H1 (cell line): ENCODE results near the gene GPER1. TPM values are rescaled to one million over a fixed set of nuclear protein-coding genes. Genes with fewer than 3 reads are reported as not detected.

Experiments
- CTCF ChIA-PET: fragments of 300-600 bp; sonication (Branson Sonifier 250); formaldehyde crosslinking; loops from one replicate; lab custom pipeline; 2021; ENCODE audit not compliant: partially characterized antibody; lab: Charles Lee
- POLR2A ChIA-PET: fragments of 300-600 bp; sonication (Branson Sonifier 250); formaldehyde crosslinking; loops from one replicate; lab custom pipeline; 2021; ENCODE audit warnings: inconsistent platforms; ENCODE audit not compliant: partially characterized antibody; lab: Charles Lee
- DNase-seq, 2 experiments: peaks; one replicate each; pipeline versions ENCODE4 v3.0.0 to v3.0.0-alpha.2; 2010 to 2022; ENCODE audit warnings: low spot score in 2 of 2, low read depth in 1 of 2, mixed read lengths in 1 of 2
- FAIRE-seq: peaks from 2 replicates; lab custom pipeline; 2011; peaks lifted over from hg19 to GRCh38; lab: Jason Lieb, UNC
- H2AFZ ChIP-seq: 2 replicates; pipeline ENCODE4 v1.8.1; 2012; ENCODE audit warnings: low read length, inconsistent platforms
- H2AK5ac ChIP-seq: 2 replicates; pipeline ENCODE4 v1.6.1; 2013; ENCODE audit warnings: low read depth, low read length
- H2BK120ac ChIP-seq: replicated peaks from 2 replicates; pipeline ENCODE3; 2013; ENCODE audit warnings: low read depth, low read length, inconsistent platforms
- H2BK12ac ChIP-seq: 2 replicates; pipeline ENCODE4 v1.6.1; 2013; ENCODE audit warnings: low read depth, low read length
- H2BK15ac ChIP-seq: 2 replicates; pipeline ENCODE4 v1.6.1; 2013; ENCODE audit warnings: low read length
- H2BK20ac ChIP-seq: 2 replicates; pipeline ENCODE4 v1.6.1; 2013; ENCODE audit warnings: low read length
- H2BK5ac ChIP-seq: 2 replicates; pipeline ENCODE4 v1.6.1; 2013; ENCODE audit warnings: low read depth, low read length
- H3K14ac ChIP-seq: 2 replicates; pipeline ENCODE4 v1.6.1; 2013; ENCODE audit warnings: inconsistent platforms; ENCODE audit not compliant: insufficient read length
- H3K18ac ChIP-seq: 2 replicates; pipeline ENCODE4 v1.6.1; 2013; ENCODE audit warnings: low read length; ENCODE audit errors: extremely low read depth
- H3K23ac ChIP-seq: 2 replicates; pipeline ENCODE4 v1.6.1; 2013; ENCODE audit warnings: inconsistent platforms; ENCODE audit not compliant: insufficient read length
- H3K23me2 ChIP-seq: 2 replicates; pipeline ENCODE4 v1.6.1; 2013; ENCODE audit warnings: low read depth, low read length
- H3K27ac ChIP-seq: 2 replicates; pipeline ENCODE4 v1.6.1; 2011; ENCODE audit warnings: low read depth, low read length, inconsistent platforms
- H3K27me3 ChIP-seq, 4 experiments: replicated peaks in 1 of 4; 1 replicate in 1 of 4; 2 replicates in 3 of 4; pipeline versions ENCODE4 v1.6.1 to v1.8.1; 2011 to 2013; ENCODE audit warnings: low read length in 3 of 4, mild to moderate bottlenecking in 3 of 4, inconsistent platforms in 2 of 4, mixed read lengths in 2 of 4, moderate library complexity in 1 of 4; ENCODE audit not compliant: control insufficient read depth in 3 of 4, insufficient read depth in 3 of 4; ENCODE audit errors: extremely low read depth in 1 of 4
- H3K36me3 ChIP-seq, 4 experiments: 2 replicates each; pipeline versions ENCODE4 v1.6.1 to v1.8.1; 2011 to 2013; ENCODE audit warnings: mild to moderate bottlenecking in 4 of 4, low read length in 3 of 4, moderate library complexity in 2 of 4, control low read depth in 1 of 4, inconsistent platforms in 1 of 4; ENCODE audit not compliant: insufficient read depth in 4 of 4, control insufficient read depth in 2 of 4
- H3K4ac ChIP-seq: replicated peaks from 2 replicates; pipeline ENCODE3; 2013; ENCODE audit warnings: low read length, low read depth, mixed read lengths, inconsistent platforms; ENCODE audit not compliant: insufficient read length
- H3K4me1 ChIP-seq, 4 experiments: replicated peaks in 1 of 4; 1 replicate in 1 of 4; 2 replicates in 3 of 4; pipeline versions ENCODE4 v1.6.1 to v1.8.1; 2011 to 2013; ENCODE audit warnings: low read length in 3 of 4, inconsistent platforms in 2 of 4, mixed read lengths in 1 of 4; ENCODE audit not compliant: insufficient read depth in 4 of 4, control insufficient read depth in 3 of 4
- H3K4me2 ChIP-seq, 2 experiments: 2 replicates each; pipeline versions ENCODE4 v1.6.1 to v1.8.1; 2011 to 2013; ENCODE audit warnings: low read depth in 2 of 2, low read length in 2 of 2, control low read depth in 1 of 2, inconsistent platforms in 1 of 2, mild to moderate bottlenecking in 1 of 2; ENCODE audit not compliant: insufficient read depth in 1 of 2
- H3K4me3 ChIP-seq, 4 experiments: fragments of 200-600, 300-600 bp in 1 of 4; sonication (generic), shearing (Covaris generic), sonication (Bioruptor Twin) in 1 of 4; 2 replicates each; pipeline versions ENCODE4 v1.5.1 to v1.8.1; 2011 to 2016; ENCODE audit warnings: low read length in 4 of 4, low read depth in 3 of 4, control low read depth in 2 of 4, inconsistent platforms in 2 of 4, mild to moderate bottlenecking in 2 of 4, mixed read lengths in 1 of 4, moderate library complexity in 1 of 4; ENCODE audit not compliant: insufficient read depth in 2 of 4; ENCODE audit errors: extremely low read depth in 1 of 4
- H3K56ac ChIP-seq: replicated peaks from 2 replicates; pipeline ENCODE3; 2013; ENCODE audit warnings: low read depth, mild to moderate bottlenecking, mixed read lengths, low read length, inconsistent platforms; ENCODE audit not compliant: insufficient read length
- H3K79me1 ChIP-seq: 2 replicates; pipeline ENCODE4 v1.6.1; 2013; ENCODE audit warnings: low read depth, low read length, control low read depth
- H3K79me2 ChIP-seq, 2 experiments: 2 replicates each; pipeline versions ENCODE4 v1.6.1 to v1.8.1; 2012 to 2013; ENCODE audit warnings: low read length in 2 of 2, mild to moderate bottlenecking in 2 of 2, inconsistent platforms in 1 of 2; ENCODE audit not compliant: insufficient read depth in 2 of 2, control insufficient read depth in 1 of 2
- H3K9ac ChIP-seq, 4 experiments: replicated peaks in 1 of 4; 1 replicate in 1 of 4; 2 replicates in 3 of 4; pipeline versions ENCODE4 v1.6.1 to v1.8.1; 2011 to 2013; ENCODE audit warnings: low read depth in 3 of 4, low read length in 3 of 4, control low read depth in 2 of 4, mild to moderate bottlenecking in 2 of 4, moderate library complexity in 2 of 4, inconsistent platforms in 1 of 4; ENCODE audit errors: extremely low read depth in 1 of 4
- H3K9me3 ChIP-seq, 2 experiments: 2 replicates each; pipeline versions ENCODE4 v1.6.1 to v1.8.1; 2012 to 2013; ENCODE audit warnings: mild to moderate bottlenecking in 2 of 2, moderate library complexity in 2 of 2, control low read depth in 1 of 2, inconsistent platforms in 1 of 2, low read depth in 1 of 2, low read length in 1 of 2, mixed read lengths in 1 of 2; ENCODE audit not compliant: insufficient read depth in 2 of 2
- H4K20me1 ChIP-seq, 2 experiments: replicated peaks in 1 of 2; 2 replicates each; pipeline versions ENCODE3 to v1.8.1; 2011 to 2013; ENCODE audit warnings: inconsistent platforms in 2 of 2, low read length in 2 of 2, mild to moderate bottlenecking in 1 of 2; ENCODE audit not compliant: insufficient read depth in 2 of 2, control insufficient read depth in 1 of 2
- H4K5ac ChIP-seq: 2 replicates; pipeline ENCODE4 v1.6.1; 2013; ENCODE audit warnings: low read length, low read depth, mixed read lengths, inconsistent platforms; ENCODE audit not compliant: insufficient read length
- H4K8ac ChIP-seq: 2 replicates; pipeline ENCODE4 v1.8.0; 2013; ENCODE audit warnings: mild to moderate bottlenecking, moderate library complexity, low read length, inconsistent platforms; ENCODE audit not compliant: insufficient read depth; ENCODE audit errors: extremely low read depth
- H4K91ac ChIP-seq: replicated peaks from 2 replicates; pipeline ENCODE3; 2013; ENCODE audit warnings: low read length, mixed read lengths, inconsistent platforms; ENCODE audit not compliant: insufficient read length
- CEBPB ChIP-seq: IDR thresholded peaks from 2 replicates; pipeline ENCODE4 v1.6.1; 2012; ENCODE audit warnings: low read depth, low read length
- WGBS, 2 experiments: shearing (Covaris generic) in 1 of 2; methylation state at CpG; one replicate each; pipeline versions ENCODE4 v1.1.6 to v1.1.7; 2013 to 2015; ENCODE audit warnings: low lambda C conversion rate in 2 of 2, mixed read lengths in 2 of 2, inconsistent platforms in 1 of 2, low coverage in 1 of 2, missing lambda C conversion rate in 1 of 2; ENCODE audit not compliant: insufficient replicate concordance in 2 of 2, insufficient coverage in 1 of 2, insufficient read length in 1 of 2; ENCODE audit errors: extremely low coverage in 1 of 2, missing lambda C conversion rate in 1 of 2; 5-methylcytosine and 5-hydroxymethylcytosine counted together
- polyA plus RNA-seq, 7 experiments: library from polyadenylated mRNA; depleted of rRNA in 3 of 7; stranded (reverse) in 5 of 7; unstranded in 2 of 7; fragments of >200 nt in 5 of 7; fragments of 200-250 nt in 2 of 7; gene quantifications; 1 replicate in 5 of 7; 2 replicates in 1 of 7; 4 replicates in 1 of 7; pipeline versions ENCODE4 v1.2.1 to v1.2.3, GENCODE V29; 2011 to 2013; ENCODE audit warnings: missing spikeins in 2 of 7, mixed read lengths in 2 of 7
- total RNA-seq: library from RNA; stranded (reverse); fragmentation: NEBNext Ultra II Directional; extraction: Animal tissue kit (Norgen Biotek cat#: 25700); gene quantifications from 2 replicates; pipeline ENCODE4 v1.2.1, GENCODE V29; 2021

The GPER1 gene
- total and polyA plus RNA-seq, 2 of the 8 experiments (the other 6 are each of a cell fraction or from before 2014, with no cell fraction given) = 0.24 to 0.47 TPM

DNA sequence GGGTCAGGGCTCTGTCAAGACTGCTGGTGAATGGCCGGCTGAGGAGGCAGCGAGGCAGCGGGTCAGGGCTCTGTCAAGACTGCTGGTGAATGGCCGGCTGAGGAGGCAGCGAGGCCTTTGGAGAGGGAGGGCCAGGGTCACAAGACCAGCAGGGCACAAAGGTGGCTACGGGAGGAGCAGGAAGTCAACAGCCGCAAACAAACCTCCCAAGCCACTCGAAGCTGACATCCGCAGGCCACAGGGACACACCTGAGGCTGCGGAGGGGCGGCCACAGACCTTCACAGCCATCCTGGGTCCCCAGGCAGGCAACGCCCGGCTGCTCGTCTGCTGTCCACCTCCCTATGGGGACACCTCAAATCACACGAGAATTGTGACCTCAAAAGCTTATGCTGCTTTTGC is 8.9 kb upstream of the GPER1 start:
- Histone ChIP-seq H3K23ac (no peak overlapping the region), H3K9me3 (no peaks in the 10 kb centered on the region), H3K4ac (no peak overlapping the region), H4K5ac (no peak overlapping the region), H2BK20ac (no peak overlapping the region), H3K27me3 (no peaks in the 10 kb centered on the region), H4K91ac (no peak overlapping the region), H4K8ac (no peak overlapping the region), H2BK15ac (no peak overlapping the region), H3K4me2 (no peak overlapping the region), H3K79me1 (peaks cover 4% of the 10 kb centered on the region; the same call in 1 of the 2 replicates), H2BK12ac (no peak overlapping the region), H3K18ac (no peak overlapping the region), H2AFZ (no peak overlapping the region), H3K79me2 (no peaks in the 10 kb centered on the region; a peak in 1 of 4 replicates), H4K20me1 (peaks cover 3 to 13% of the 10 kb centered on the region in 2 experiments), H2BK5ac (no peak overlapping the region), H3K4me3 (no peak overlapping the region), H3K14ac (no peak overlapping the region), H3K36me3 (no peaks in the 10 kb centered on the region), H3K27ac (no peak overlapping the region; the same call in 1 of the 2 replicates), H3K4me1 (no peaks in the 10 kb centered on the region; a peak in 2 of 7 replicates), H3K23me2 (no peaks in the 10 kb centered on the region), H3K9ac (no peak overlapping the region), H3K56ac (no peak overlapping the region), H2BK120ac (no peak overlapping the region), H2AK5ac (no peak overlapping the region)
- TF ChIP-seq CEBPB = no peak
- 93% methylated on average over 13 of the region's 15 CpGs; no CpG with 5 or more reads in 1 of the 2 experiments for WGBS, 2 experiments
- DNase-seq (no peak), FAIRE-seq (no peak)
- ChIA-PET POLR2A (no interaction called here), CTCF (interaction anchor here (0.9 to 12.1 kb wide), 6 partner anchors 9 to 84 kb away, joined by 3 to 83 read pairs (median 6); partner anchors contain the start of gene GPER1)
